Measurements from ENCODE around the gene HSPA4L.
A peak's percentile ranks its signal among the peaks of the same experiment; 100 is the strongest.

HSPA4L gene

DNA sequence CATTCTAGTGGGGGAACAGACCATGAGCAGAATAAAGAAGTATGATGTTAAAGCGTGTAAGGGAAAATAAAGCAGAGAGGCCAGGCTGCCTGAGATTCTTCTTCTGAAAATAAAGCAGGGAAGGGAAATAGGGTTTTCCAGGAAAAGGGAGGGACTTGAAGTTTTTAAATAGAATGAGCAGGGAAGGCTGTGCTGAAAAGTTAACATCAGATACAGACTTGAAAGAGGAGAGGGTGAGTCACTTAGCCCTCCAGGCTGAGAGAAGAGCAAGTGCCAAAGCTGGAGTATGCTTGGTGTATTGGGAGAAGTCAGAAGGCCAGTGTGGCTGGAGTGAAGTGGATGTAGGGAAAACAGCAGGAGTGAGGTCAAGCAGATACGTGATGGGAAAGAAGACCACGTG lies 88.6 kb downstream of the HSPA4L start:
- no peak for DNase-seq

- DNase-seq: no peak
Measured at GRCh38 chr4:127875791-127876190, 93.7 kb downstream of the HSPA4L start.

DNA sequence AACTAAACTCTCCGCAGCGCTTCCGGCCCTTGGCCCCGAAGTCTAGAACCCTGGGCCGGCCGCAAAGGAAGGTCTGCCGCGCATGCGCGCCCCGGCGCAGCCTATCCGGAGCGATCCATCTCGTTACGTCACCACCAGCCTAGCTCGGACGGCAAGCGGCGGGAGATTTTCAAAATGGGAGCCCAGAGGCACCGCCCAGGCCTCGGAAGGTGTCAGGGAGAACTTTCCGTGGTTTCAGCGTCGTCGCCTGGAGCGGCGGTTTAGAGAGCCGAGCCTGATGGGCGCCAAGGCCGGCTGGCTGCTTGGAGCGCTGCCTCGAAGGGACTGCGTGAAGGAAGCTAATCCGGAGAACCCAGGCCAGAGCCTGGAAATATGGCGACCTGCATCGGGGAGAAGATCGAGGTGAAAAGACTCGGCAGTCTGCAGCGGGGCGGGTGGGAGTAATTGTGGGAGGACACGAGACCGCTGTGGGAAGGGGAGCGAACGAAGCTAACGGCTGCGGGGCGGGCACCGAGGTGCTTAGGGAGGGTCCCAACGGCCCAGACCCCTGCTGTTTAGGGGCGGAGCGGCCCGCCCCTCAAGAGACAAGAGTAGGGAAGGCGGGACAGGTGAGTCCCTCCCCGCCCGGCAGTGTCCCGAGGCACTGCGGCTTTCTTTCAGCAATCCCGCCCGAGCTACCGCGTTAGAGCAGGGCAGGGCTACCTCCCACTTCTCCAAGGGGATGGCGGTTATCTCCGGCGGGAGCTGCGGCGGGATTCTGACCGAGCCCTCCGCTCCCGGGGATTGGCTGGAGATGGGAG lies 98.8 kb downstream of the HSPA4L start, which contains the start of gene PLK4:
PLK4 (plus strand) TSS at position 131 of the 800 bp plus-strand sequence; CDS start at position 373, 242 bp downstream.
- peak; percentile 83 for DNase-seq

- DNase-seq: no peak
Measured at GRCh38 chr4:127881563-127881864, 99.4 kb downstream of the HSPA4L start.

- no peak for DNase-seq
Measured at GRCh38 chr4:127888559-127888958, 106.4 kb downstream of the HSPA4L start.

DNA sequence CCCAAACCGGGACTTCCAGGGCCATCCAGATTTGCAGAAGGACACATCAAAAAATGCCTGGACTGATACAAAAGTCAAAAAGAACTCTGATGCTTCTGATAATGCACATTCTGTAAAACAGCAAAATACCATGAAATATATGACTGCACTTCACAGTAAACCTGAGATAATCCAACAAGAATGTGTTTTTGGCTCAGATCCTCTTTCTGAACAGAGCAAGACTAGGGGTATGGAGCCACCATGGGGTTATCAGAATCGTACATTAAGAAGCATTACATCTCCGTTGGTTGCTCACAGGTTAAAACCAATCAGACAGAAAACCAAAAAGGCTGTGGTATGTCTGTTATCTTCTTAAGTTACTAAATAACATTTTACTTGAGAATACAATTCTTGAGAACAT lies 107.8 kb downstream of the HSPA4L start:
- no peak for DNase-seq

Measured in NCI-H510A (cell line).